ENCODE measurements around the gene TLX3. TPM values are rescaled to one million over a fixed set of nuclear protein-coding genes. Genes with fewer than 3 reads are reported as not detected.

Gene TLX3
- total RNA-seq (under 1 TPM in 1 of 9 donors, not detected in 8; 0.17 TPM), polyA plus RNA-seq (not detected)
- long read RNA-seq, donor 1: 0 reads
- long read RNA-seq, donor 2: 0 reads
- long read RNA-seq, donor 3: 0 reads
- long read RNA-seq, donor 4: 0 reads
- long read RNA-seq, donor 5: 0 reads
- long read RNA-seq, donor 6: 0 reads
- long read RNA-seq, donor 7: 0 reads
- long read RNA-seq, donor 8: 0 reads
- long read RNA-seq, donor 9: 0 reads
- long read RNA-seq, donor 10: 0 reads

- TF ChIP-seq, protein P1, sequence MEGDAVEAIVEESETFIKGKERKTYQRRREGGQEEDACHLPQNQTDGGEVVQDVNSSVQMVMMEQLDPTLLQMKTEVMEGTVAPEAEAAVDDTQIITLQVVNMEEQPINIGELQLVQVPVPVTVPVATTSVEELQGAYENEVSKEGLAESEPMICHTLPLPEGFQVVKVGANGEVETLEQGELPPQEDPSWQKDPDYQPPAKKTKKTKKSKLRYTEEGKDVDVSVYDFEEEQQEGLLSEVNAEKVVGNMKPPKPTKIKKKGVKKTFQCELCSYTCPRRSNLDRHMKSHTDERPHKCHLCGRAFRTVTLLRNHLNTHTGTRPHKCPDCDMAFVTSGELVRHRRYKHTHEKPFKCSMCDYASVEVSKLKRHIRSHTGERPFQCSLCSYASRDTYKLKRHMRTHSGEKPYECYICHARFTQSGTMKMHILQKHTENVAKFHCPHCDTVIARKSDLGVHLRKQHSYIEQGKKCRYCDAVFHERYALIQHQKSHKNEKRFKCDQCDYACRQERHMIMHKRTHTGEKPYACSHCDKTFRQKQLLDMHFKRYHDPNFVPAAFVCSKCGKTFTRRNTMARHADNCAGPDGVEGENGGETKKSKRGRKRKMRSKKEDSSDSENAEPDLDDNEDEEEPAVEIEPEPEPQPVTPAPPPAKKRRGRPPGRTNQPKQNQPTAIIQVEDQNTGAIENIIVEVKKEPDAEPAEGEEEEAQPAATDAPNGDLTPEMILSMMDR (IDR thresholded peaks at IDR 0.05): no peak
- no peak for TF ChIP-seq POLR2A (IDR thresholded peaks at IDR 0.05)
- WGBS, 4 donors: 6 to 9% (median 7%) methylated on average over 31 to 73 of the region's 73 CpGs
- H3K27me3 ChIP-seq: peaks cover 70% of the 10 kb centered on the region
- DNase-seq: no peak
- H3K4me1 ChIP-seq (replicated peaks in 1 of 2): peaks cover 11 to 27% of the 10 kb centered on the region in 2 donors
- H3K36me3 ChIP-seq (replicated peaks in 1 of 2): no peaks in the 10 kb centered on the region
- intact Hi-C loops (cut with DNase I): no loop called here
- H3K27ac ChIP-seq: no peak within 1 kb of the TSS
- H3K9me3 ChIP-seq (replicated peaks in 1 of 3): no peaks in the 10 kb centered on the region
- H3K4me3 ChIP-seq: no peak within 1 kb of the TSS
These were observed at the start of gene TLX3 for GRCh38 chr5:171308453-171309275. TSS of gene TLX3 (plus strand) at chr5:171309248. CDS start at chr5:171309366, 118 bp downstream.

DNA sequence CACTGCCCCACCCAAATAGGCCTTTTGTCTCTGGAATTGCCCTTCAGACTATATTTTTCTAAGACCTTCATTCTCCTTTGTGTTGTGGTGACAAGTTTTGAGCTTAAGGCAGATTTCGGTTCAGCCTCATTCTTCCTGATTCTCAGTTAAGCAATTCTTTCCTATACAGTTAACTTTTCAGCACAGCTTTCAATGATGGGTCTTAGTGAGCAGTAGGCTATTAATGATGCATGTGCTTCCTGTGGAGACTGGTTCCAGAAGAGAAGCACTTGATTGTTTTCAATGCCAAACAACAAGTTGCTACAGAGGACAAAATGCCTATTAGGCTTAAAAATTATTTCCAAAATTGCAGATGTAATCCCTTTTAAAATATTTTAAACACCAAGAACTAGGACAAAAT lies 47.7 kb upstream of the TLX3 start:
- no peak for DNase-seq
- Histone ChIP-seq H3K4me3 (no peak overlapping the region), H3K27me3 (no peaks in the 10 kb centered on the region), H3K9me3 (replicated peaks in 1 of 3) (no peaks in the 10 kb centered on the region), H3K36me3 (replicated peaks in 1 of 2) (no peaks in the 10 kb centered on the region), H3K27ac (no peak overlapping the region), H3K4me1 (replicated peaks in 1 of 2) (no peaks in the 10 kb centered on the region)
- TF ChIP-seq, protein P1 (IDR thresholded peaks at IDR 0.05): no peak
- no peak for TF ChIP-seq POLR2A (IDR thresholded peaks at IDR 0.05)
- intact Hi-C loops (cut with DNase I): no loop called here
- WGBS, 4 donors: 83 to 93% (median 88%) methylated on average over 1 of the region's 1 CpG

- DNase-seq: no peak
- H3K27me3 ChIP-seq: no peaks in the 10 kb centered on the region
- TF ChIP-seq, protein P1 (IDR thresholded peaks at IDR 0.05): no peak
- no peak for TF ChIP-seq POLR2A (IDR thresholded peaks at IDR 0.05)
- H3K4me3 ChIP-seq: no peak overlapping the region
- 86 to 90% (median 88%) methylated on average over 4 of the region's 4 CpGs for WGBS, 4 donors
- H3K9me3 ChIP-seq (replicated peaks in 1 of 3): no peaks in the 10 kb centered on the region
- H3K4me1 ChIP-seq (replicated peaks in 1 of 2): no peaks in the 10 kb centered on the region
- no peak overlapping the region for H3K27ac ChIP-seq
- H3K36me3 ChIP-seq (replicated peaks in 1 of 2): no peaks in the 10 kb centered on the region
- intact Hi-C loops (cut with DNase I): no loop called here
These were observed 47.1 kb upstream of the TLX3 start for GRCh38 chr5:171261904-171262303.

GRCh38 chr5:171263181-171263580 lies 45.9 kb upstream of the TLX3 start:
- Histone ChIP-seq H3K27me3 (no peaks in the 10 kb centered on the region), H3K4me1 (replicated peaks in 1 of 2) (no peaks in the 10 kb centered on the region), H3K36me3 (replicated peaks in 1 of 2) (no peaks in the 10 kb centered on the region), H3K9me3 (replicated peaks in 1 of 3) (no peaks in the 10 kb centered on the region), H3K4me3 (no peak overlapping the region), H3K27ac (no peak overlapping the region)
- DNase-seq: no peak
- intact Hi-C loops (cut with DNase I): no loop called here
- no peak for TF ChIP-seq POLR2A (IDR thresholded peaks at IDR 0.05)
- TF ChIP-seq, protein P1 (IDR thresholded peaks at IDR 0.05): no peak

Data from adrenal gland (tissue), 19 donors.